HG02678 (cell line): Measurements from ENCODE around the gene ZC3H7B.
"Not testable (repeated sequence)": the region's sequence is repeated elsewhere in the genome, so short reads cannot be mapped to it uniquely, and the experiment has no call there.

ENCODE experiments used
- ATAC-seq: cut with Tn5 transposase; IDR thresholded peaks from one replicate; pipeline ENCODE4 v1.9.1; 2021; ENCODE audit warnings: mild to moderate bottlenecking, moderate library complexity; ENCODE audit not compliant: unreplicated experiment

ZC3H7B gene

DNA sequence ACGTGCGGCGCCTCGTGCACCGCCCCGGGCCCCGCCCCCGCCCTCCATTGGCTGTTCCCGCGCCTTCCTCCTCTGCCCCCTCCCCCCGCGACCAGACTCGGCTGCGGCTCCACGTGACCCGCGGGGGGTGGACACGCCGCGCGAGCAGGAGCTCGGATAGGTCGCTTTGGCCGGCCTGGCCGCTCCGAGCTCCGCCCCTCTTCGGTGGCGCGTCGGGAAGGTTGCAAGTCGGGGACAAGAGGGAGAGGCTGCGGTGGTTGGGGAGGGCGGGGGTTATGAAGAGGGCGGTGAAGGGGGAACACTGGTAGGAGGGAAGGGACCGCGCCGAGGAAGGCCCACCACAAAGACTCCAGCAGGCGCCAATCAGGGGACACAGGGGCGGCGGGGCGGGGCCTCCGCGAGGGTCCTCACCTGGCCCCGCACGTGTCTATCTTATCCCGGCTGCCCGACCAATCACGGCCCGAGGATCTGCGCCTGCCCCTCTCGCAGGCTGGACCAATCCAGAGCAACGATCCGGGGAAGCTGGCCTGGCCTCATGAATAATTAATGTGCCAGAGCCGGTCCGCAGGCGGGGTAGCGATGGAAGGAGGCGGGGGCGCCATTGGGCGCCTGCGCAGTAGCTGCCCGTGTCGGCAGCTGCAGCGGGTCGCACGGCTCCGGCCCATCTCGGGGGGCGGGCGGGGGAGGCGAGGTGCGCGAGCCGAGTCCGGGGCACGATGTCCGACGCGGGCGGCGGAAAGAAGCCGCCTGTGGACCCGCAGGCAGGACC lies 80.2 kb downstream of the ZC3H7B start, which contains the start of gene TEF:
Gene TEF (plus strand): TSS at position 614 of the 769 bp plus-strand sequence. CDS start 103 bp downstream, at position 717.
- peak; percentile 88 for ATAC-seq

DNA sequence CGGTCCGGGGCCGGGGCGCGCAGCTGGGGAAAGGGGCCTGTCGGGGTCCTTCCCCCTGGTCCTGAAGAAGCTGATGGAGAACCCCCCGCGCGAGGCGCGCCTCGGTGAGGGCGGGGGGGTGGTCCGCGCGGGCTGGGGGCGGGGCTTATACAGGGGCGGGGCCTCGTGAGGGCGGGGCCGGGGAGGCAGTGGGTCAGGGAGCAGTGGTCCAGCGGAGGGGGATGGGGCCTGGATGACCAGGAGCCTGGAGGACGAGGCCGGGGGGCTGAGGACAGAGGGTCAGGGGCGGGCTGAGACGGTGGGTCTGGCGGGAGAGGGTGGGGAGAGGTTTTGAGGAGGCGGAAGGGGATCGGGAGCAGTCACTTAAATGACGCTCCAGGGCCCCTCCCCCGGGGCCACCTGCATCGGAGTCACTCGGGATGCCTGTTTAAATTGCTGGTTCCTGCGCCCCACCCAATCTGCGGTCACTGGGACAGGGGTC lies 80.8 kb downstream of the ZC3H7B start:
- ATAC-seq: peak; percentile 20

DNA sequence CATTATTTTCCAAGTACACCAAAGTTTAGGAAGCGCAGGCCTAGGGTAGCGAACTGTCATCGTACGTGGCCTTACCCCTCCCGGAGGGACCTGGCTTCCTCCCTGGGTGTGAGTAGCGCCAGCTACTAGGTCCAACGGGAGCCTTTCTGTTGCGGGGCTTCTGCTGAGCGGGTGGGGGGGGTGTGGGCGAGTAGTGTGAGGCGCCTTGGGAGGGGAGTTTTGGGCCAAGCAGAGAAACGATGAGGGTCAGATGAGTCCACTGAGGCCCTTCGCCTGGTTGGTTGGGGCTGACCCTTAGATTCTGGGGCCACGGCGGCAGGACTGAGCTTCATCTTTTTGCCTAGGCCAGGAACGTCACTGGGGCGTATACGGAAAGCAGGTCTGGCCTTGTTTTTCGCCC lies 81.3 kb downstream of the ZC3H7B start:
- ATAC-seq: no peak

DNA sequence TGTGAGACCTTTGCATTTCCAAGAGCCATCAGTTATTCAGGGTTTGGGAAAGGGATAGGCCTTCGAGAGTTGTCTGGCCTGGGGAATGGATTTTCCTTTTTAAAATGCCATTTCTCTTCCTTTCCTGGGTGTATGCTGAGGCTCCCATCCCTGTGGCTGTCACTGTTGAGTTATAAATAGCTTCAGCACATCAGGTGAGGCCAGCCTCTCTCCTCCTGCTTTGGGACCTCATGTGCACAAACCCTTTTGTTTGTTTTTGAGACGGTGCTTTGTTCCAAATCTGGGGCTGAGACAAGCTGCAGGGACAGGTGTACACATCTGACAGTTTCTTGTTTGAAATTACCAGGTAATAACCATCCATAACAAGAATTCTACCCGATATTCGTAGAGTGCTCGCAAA lies 81.8 kb downstream of the ZC3H7B start:
- no peak for ATAC-seq

DNA sequence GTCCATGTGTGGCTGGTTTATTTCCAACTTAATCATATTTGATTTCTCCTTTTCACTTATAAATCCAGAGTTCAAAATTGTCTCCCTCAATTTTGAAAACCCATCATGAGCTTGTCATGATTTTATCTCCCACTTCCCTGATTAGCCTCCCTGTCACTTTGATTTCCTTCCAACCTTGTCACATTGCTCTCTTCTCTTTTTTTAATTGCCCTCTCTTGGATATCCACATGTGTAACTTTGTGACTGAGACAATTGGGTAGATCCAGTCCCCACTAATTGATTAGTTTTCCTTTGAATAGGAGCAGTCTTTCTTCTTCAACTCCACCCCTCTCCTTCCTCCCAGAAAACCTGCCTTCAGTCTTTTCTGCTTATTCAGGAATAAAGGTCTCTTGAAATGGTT lies 82.8 kb downstream of the ZC3H7B start:
- ATAC-seq: no peak

DNA sequence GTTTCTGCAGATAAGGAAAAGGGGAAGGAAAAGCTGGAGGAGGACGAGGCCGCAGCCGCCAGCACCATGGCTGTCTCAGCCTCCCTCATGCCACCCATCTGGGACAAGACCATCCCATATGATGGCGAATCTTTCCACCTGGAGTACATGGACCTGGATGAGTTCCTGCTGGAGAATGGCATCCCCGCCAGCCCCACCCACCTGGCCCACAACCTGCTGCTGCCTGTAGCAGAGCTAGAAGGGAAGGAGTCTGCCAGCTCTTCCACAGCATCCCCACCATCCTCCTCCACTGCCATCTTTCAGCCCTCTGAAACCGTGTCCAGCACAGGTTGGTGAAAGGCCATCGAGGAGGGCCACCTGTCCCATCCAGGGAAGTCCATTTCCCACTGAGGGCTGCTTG lies 86.0 kb downstream of the ZC3H7B start:
- ATAC-seq: no peak

DNA sequence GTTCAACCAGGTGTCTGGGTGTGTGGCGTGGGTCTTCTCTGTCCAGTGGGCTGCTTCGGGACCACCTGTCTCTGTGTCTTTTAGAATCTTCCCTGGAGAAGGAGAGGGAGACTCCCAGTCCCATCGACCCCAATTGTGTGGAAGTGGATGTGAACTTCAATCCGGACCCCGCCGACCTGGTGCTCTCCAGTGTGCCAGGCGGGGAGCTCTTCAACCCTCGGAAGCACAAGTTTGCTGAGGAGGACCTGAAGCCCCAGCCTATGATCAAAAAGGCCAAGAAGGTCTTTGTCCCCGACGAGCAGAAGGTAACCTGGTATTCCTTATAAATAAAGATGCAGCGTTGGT lies 92.7 kb downstream of the ZC3H7B start:
- no peak for ATAC-seq

DNA sequence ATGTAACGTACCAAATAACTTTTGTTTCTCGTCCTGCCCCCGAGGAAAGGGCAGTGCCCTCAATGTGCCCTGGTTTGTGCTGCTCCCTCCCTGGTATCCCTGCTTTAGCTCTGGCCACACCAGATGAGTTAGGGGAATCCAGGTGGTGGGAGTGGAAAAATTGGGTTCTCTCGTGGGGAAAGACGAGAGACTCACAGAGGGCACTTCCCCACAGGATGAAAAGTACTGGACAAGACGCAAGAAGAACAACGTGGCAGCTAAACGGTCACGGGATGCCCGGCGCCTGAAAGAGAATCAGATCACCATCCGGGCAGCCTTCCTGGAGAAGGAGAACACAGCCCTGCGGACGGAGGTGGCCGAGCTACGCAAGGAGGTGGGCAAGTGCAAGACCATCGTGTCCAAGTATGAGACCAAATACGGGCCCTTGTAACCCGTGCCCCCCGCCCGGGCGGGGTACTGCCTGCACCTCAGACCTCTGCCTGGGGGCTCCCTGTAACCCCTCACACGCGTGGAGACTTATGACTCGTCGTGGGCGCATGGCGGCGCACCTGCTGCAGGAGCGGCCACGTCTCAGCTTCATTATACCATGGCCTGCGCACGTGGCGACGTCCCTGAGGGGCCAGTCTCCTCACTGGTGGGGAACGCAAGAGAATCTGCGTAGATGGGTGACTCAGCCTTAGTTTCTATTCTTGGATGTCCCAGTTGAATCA lies 94.4 kb downstream of the ZC3H7B start:
- no peak for ATAC-seq

DNA sequence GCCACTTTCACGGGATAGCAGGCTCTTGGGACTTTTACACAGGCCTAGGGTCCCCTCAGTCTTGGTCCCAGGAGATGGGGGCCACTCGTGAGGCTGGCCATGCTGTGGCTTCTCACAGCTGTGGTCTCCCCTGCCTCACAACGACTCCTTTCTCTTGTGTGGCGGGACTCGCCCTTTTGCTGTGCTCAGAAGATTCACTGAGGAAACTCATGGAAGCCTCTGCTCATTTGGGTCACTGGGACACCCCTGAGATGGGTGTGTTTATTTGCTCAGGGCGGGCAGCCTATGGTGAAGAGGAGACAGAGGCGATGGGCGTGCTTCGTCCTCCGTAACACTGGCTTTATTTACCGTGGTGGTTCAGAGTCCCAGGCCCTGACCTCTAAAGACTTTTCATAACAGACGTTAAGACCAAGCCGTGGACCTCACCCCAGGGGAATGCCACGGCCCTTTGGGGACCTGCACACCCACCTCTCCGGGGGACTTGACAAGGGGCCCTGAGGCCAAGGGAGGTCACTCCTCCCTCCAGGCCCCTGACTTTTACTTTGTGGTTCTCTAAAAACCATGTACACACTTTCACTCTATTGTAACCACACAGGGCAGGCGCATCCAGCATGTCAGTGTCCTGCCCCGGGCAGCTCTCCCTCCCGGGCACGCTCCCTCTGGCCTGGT lies 96.0 kb downstream of the ZC3H7B start:
- no peak for ATAC-seq

DNA sequence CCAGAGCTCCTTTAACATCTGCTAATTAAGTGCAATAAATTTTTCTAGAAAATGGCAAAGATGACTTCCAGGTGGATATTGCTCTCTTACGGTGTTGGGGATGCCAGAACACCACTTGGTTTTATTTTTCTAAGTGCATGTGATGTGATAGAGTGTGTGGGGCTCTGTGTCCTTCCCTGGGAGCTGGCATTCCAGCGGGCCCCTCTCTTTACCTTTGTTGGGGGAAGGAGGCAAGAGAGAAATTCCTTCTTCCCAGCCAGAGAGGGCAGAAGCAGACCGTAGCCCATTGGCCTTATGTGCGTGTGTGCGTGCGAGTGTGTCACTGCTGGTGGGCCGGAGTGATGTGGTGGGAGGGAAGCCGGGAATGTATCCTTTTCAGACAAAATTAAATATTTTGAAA lies 97.6 kb downstream of the ZC3H7B start:
- no peak for ATAC-seq

DNA sequence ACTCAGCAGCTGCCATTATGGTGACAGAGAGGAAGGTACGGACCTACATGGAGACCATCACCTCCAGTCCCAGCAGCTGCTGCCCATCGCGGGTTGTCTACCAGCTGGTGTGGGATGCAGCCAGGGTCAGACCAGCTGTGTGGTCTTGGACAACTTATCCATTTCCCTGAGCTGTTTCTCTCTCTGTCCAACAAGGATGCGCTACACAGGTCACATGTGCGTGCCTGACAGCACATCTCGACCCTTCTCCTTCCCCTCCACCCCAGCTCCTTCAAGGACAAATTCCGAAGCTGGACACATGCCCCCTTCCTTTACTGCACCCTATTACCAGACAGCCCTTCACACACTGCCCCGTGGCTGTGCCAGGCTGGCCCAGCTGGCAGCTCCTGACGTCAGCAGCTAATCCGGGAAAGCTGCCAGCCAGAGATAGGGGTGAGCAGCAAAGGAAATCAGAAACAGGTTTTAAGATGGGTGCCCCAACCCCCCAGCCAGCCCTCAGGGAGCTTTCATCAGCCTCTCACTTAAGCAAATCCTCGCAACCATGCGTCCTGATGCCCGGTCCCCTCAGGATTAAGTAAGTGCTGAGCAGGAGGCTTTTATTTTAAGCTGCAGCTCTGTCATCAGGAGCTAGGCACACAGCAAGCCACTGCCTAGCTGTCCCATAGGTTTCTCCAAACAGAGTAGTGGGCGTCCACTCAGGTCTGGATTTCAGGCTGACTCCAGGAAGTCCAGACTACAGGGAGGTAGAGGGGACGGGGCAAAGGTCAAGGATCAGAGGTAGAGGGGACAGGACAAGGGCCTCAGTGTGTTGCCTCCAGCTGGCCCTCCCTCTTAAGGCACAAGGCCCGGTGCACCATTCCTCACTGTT lies 100.7 kb downstream of the ZC3H7B start:
- ATAC-seq: no peak

DNA sequence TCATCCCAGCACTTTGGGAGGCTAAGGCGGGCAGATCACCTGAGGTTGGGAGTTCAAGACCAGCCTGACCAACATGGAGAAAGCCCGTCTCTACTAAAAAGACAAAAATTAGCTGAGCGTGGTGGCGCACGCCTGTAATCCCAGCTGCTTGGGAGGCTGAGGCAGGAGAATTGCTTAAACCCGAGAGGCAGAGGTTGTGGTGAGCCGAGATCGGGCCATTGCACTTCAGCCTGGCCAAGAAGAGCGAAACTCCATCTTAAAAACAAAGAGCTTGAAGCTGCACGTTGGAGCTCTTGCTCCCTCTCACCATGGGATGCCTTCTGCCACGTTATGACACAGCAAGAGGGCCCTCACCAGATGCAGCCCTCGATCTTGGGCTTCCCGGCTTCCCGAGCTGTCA lies 101.5 kb downstream of the ZC3H7B start:
- ATAC-seq: not testable (repeated sequence)

DNA sequence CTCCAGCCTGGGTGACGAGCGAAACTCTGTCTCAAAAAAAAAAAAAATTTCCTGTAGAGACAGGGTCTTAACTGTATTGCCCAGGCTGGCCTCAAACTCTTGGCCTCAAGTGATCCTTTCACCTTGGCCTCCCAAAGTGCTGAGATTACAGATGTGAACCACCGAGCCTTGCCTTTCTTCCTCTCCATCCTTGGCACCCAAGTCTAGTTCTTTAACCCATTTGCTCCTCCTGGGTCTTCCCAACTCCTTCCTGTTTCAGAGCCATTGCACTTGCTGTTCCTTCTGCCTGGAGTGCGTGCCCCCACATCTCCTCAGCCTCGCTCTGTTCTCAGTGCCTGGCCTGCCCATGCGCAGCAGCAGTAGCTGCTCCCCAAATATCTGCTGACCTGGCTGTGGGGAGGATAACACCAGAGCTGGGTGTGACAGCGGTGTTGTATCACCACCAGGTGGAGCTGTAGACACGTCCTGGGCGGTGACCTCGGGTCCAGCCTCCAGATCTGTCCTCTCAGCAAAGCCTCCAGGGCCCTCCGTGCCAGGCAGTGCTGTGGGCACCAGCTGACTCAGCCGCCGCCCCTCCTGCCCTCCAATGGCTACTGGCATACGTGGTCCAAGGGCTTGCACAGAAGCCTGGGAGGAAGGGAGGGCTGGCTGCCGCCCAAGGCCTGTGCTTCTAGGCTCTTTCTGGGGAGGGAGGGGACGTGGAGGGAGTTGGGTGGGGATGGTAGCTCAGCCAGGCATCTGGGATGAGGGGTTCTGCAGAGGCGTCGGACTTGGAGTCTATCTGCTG lies 102.4 kb downstream of the ZC3H7B start:
- ATAC-seq: peak; percentile 74

DNA sequence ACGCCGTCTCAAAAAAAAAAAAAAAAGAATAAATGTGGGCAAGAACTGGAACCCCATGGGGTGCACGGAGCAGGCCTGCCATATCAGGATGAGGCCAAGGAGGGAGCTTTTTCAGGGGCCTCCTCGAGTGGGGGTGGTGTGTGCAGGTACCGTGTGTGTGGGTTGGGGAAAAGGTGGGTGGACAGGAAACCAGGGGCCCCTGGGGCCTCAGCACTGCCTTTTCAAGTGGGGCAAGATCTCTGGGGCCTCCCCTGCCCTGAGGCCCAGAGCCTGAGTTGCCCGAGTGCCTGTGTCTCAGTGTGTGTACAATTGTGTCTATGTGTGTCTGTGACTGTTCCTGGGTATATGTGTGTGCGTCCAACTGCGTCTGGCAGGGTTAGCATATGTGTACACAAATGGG lies 104.3 kb downstream of the ZC3H7B start:
- no peak for ATAC-seq

DNA sequence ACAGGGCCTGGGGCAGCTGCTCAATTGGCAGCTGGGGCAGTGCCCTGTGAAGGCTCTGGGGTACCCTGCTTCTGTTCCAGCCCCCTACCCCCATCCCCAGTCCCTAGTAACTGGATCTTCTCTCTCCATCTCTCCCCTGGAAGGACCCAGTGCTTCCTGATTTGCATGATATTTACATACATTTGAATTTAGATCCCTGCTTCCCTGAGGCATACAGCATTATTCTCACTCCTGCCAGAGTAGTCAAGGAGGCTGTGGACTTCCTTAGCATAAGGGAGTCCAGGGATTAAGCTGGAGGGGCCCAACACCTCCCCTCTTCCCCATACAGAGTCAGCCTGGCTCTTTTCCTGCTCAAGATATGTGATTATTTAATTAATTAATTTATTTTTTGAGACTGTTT lies 105.1 kb downstream of the ZC3H7B start:
- ATAC-seq: no peak

DNA sequence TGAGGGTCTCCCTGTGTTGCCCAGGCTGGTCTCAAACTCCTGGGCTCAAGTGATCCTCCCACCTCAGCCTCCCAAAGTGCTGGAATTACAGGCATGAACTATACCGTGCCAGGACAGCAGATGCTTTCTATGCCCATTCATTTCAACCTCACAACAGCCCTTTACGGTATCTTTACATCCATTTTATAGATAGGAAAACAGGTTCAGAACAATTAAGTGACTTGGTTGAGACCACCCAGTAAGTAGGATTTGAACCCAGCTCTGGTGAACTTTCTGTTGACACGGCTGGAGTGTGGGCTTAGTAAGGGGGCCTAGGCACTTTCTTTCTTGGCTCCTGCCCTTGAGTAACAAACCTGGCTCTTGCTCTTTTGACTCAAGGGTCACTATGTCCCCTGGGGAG lies 106.1 kb downstream of the ZC3H7B start:
- no peak for ATAC-seq

DNA sequence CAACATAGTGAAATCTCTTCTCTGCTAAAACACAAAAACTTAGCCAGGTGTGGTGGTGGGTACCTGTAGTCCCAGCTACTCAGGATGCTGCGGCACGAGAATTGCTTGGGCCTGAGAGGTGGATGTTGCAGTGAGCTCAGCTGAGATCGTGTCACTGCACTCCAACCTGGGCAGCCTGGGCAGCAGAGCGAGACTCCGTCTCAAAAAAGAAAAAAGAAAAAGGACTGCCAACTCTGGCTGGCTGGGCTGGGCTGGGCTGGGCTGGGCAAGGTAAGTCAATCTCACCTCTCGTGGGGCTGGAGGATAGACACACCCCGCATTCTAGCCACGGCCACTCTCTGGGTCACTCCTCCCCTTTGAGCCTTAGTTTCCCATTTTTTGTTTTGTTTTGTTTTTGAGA lies 107.3 kb downstream of the ZC3H7B start:
- ATAC-seq: no peak
